ENCODE measurements around the gene ATXN2L.
"Not testable (repeated sequence)": the region's sequence is repeated elsewhere in the genome, so short reads cannot be mapped to it uniquely, and the experiment has no call there.

ATXN2L gene

GRCh38 chr16:28865722-28866453, 43.1 kb downstream of the ATXN2L start:
- DNase-seq: no peak
- in situ Hi-C loops (cut with MboI; ENCODE audit: low pct_unique_long_range_greater_than_20kb, low sequenced_read_pairs): no loop called here

- no peak for DNase-seq
- in situ Hi-C loops (cut with MboI; ENCODE audit: low pct_unique_long_range_greater_than_20kb, low sequenced_read_pairs): no loop called here
These were observed 43.6 kb downstream of the ATXN2L start for GRCh38 chr16:28866454-28866804.

GRCh38 chr16:28867241-28867640, 44.4 kb downstream of the ATXN2L start:
- in situ Hi-C loops (cut with MboI; ENCODE audit: low pct_unique_long_range_greater_than_20kb, low sequenced_read_pairs): no loop called here
- no peak for DNase-seq

- DNase-seq; in situ Hi-C loops (cut with MboI; ENCODE audit: low pct_unique_long_range_greater_than_20kb, low sequenced_read_pairs): not testable (repeated sequence)
These were observed 44.8 kb downstream of the ATXN2L start for GRCh38 chr16:28867646-28868045.

- in situ Hi-C loops (cut with MboI; ENCODE audit: low pct_unique_long_range_greater_than_20kb, low sequenced_read_pairs): no loop called here
- DNase-seq: no peak
These were observed 46.4 kb downstream of the ATXN2L start for GRCh38 chr16:28869201-28869600.

GRCh38 chr16:28872952-28873351, 50.2 kb downstream of the ATXN2L start:
- in situ Hi-C loops (cut with MboI; ENCODE audit: low pct_unique_long_range_greater_than_20kb, low sequenced_read_pairs): no loop called here
- no peak for DNase-seq

GRCh38 chr16:28873543-28874201, 50.9 kb downstream of the ATXN2L start:
- peak; percentile 56 for DNase-seq
- in situ Hi-C loops (cut with MboI; ENCODE audit: low pct_unique_long_range_greater_than_20kb, low sequenced_read_pairs): no loop called here

GRCh38 chr16:28874406-28874805, 51.6 kb downstream of the ATXN2L start:
- DNase-seq: no peak
- in situ Hi-C loops (cut with MboI; ENCODE audit: low pct_unique_long_range_greater_than_20kb, low sequenced_read_pairs): no loop called here

GRCh38 chr16:28875134-28876018, 52.6 kb downstream of the ATXN2L start:
- in situ Hi-C loops (cut with MboI; ENCODE audit: low pct_unique_long_range_greater_than_20kb, low sequenced_read_pairs): no loop called here
- no peak for DNase-seq

GRCh38 chr16:28876019-28876659, 53.3 kb downstream of the ATXN2L start:
- DNase-seq: no peak
- in situ Hi-C loops (cut with MboI; ENCODE audit: low pct_unique_long_range_greater_than_20kb, low sequenced_read_pairs): no loop called here

- in situ Hi-C loops (cut with MboI; ENCODE audit: low pct_unique_long_range_greater_than_20kb, low sequenced_read_pairs): no loop called here
- DNase-seq: peak; percentile 29
These were observed 54.3 kb downstream of the ATXN2L start for GRCh38 chr16:28876973-28877654.

GRCh38 chr16:28877655-28878000, 54.8 kb downstream of the ATXN2L start:
- in situ Hi-C loops (cut with MboI; ENCODE audit: low pct_unique_long_range_greater_than_20kb, low sequenced_read_pairs): no loop called here
- DNase-seq: no peak

GRCh38 chr16:28878083-28878926, 55.5 kb downstream of the ATXN2L start, which contains the start of gene ATP2A1:
TSS of gene ATP2A1 (plus strand) at chr16:28878488. CDS start at chr16:28878672, 184 bp downstream.
- DNase-seq: no peak
- in situ Hi-C loops (cut with MboI; ENCODE audit: low pct_unique_long_range_greater_than_20kb, low sequenced_read_pairs): no loop called here

- DNase-seq: no peak
- in situ Hi-C loops (cut with MboI; ENCODE audit: low pct_unique_long_range_greater_than_20kb, low sequenced_read_pairs): no loop called here
These were observed 56.6 kb downstream of the ATXN2L start for GRCh38 chr16:28879261-28879840.

- in situ Hi-C loops (cut with MboI; ENCODE audit: low pct_unique_long_range_greater_than_20kb, low sequenced_read_pairs): no loop called here
- peak; percentile 81 for DNase-seq
These were observed 57.2 kb downstream of the ATXN2L start for GRCh38 chr16:28879841-28880588.

GRCh38 chr16:28880589-28880915, 57.8 kb downstream of the ATXN2L start:
- DNase-seq: no peak
- in situ Hi-C loops (cut with MboI; ENCODE audit: low pct_unique_long_range_greater_than_20kb, low sequenced_read_pairs): no loop called here

GRCh38 chr16:28880955-28881354, 58.2 kb downstream of the ATXN2L start:
- no peak for DNase-seq
- in situ Hi-C loops (cut with MboI; ENCODE audit: low pct_unique_long_range_greater_than_20kb, low sequenced_read_pairs): no loop called here
